ENCODE measurements around the gene HDAC4. TPM values are rescaled to one million over a fixed set of nuclear protein-coding genes. Genes with fewer than 3 reads are reported as not detected.

HDAC4 gene
- total and polyA plus RNA-seq, 7 donors: 7.9 to 329 (median 129) TPM

DNA sequence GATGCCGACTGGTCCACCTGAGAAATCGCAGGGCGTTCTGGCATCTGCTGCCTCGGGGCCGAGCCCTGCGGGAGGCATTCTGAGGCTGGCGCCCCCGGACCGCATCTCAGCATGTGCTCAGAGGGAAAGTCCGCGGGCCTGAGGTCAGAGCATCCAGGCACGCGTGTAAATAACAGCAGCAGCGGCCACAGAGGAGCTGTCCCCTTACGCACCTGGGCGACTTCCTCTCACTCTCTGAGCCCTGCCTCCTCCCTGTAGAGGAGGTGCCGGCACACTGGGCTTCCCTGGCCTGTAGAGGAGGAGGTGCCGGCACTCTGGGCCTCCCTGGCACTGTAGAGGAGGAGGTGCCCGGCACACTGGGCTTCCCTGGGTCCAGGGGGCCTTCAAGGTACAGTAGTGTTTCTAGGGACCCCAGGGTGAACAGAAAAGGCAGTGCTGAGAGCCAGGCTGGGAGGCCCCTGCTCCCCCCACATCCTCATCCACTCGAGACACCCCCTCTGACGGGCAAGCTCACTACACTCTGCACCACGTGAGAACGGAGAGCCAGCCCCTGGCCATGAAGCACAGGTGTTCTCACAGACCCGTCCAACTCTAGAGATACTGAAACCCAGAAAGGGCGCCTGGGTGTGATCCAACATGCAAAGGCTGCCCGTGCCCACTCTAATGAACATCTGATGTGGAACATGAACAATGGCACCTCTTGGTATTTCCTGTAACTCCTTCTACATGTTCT, 263.5 kb downstream of the HDAC4 start:
- ATAC-seq: peak in 1 of 4 donors; percentile 6
- Histone ChIP-seq H3K27ac (no peak overlapping the region), H3K4me3 (no peak overlapping the region), H3K4me1 (no peaks in the 10 kb centered on the region), H3K9me3 (no peaks in the 10 kb centered on the region), H3K36me3 (ENCODE audit: insufficient read depth in 1 of 2, low read depth in 1 of 2) (peaks cover 6 to 99% of the 10 kb centered on the region in 2 donors), H3K27me3 (ENCODE audit: insufficient read depth in 3 of 3, low read length in 2 of 3) (no peaks in the 10 kb centered on the region)
- WGBS, 3 donors: 85 to 89% (median 88%) methylated on average over 26 of the region's 26 CpGs
- DNase-seq: peak; percentile 13 to 46
- intact Hi-C loops (cut with DNase I): no loop called here
- TF ChIP-seq, protein P1, sequence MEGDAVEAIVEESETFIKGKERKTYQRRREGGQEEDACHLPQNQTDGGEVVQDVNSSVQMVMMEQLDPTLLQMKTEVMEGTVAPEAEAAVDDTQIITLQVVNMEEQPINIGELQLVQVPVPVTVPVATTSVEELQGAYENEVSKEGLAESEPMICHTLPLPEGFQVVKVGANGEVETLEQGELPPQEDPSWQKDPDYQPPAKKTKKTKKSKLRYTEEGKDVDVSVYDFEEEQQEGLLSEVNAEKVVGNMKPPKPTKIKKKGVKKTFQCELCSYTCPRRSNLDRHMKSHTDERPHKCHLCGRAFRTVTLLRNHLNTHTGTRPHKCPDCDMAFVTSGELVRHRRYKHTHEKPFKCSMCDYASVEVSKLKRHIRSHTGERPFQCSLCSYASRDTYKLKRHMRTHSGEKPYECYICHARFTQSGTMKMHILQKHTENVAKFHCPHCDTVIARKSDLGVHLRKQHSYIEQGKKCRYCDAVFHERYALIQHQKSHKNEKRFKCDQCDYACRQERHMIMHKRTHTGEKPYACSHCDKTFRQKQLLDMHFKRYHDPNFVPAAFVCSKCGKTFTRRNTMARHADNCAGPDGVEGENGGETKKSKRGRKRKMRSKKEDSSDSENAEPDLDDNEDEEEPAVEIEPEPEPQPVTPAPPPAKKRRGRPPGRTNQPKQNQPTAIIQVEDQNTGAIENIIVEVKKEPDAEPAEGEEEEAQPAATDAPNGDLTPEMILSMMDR (IDR thresholded peaks at IDR 0.05): no peak

DNA sequence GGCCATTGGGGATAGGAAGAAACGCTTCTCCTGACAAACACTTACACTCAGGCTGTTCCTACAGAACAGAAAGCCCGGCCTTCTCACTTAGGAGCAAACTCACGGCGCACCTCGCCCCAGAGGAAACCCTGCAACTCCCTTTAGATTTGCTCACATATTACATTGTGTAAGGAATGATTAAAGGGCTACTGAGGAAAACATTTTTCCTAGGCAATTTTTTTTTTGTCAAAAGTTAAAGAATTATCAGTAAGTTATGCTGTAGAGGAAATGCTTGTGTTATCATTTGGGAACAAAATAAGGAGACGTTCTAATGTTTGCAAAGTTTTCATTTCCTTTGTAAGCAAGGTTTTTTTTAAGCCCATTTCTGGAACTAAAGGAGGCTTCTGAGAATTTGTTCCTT, 264.1 kb downstream of the HDAC4 start:
- TF ChIP-seq, protein P1 (IDR thresholded peaks at IDR 0.05): no peak
- intact Hi-C loops (cut with DNase I): no loop called here
- no peaks in the 10 kb centered on the region for H3K9me3 ChIP-seq
- no peaks in the 10 kb centered on the region for H3K27me3 ChIP-seq (ENCODE audit: insufficient read depth in 3 of 3, low read length in 2 of 3)
- H3K36me3 ChIP-seq (ENCODE audit: insufficient read depth in 1 of 2, low read depth in 1 of 2): peaks cover 6 to 99% of the 10 kb centered on the region in 2 donors
- 92 to 97% (median 95%) methylated on average over 6 of the region's 6 CpGs for WGBS, 3 donors
- no peak overlapping the region for H3K4me3 ChIP-seq
- DNase-seq (no peak), ATAC-seq (no peak)
- no peak overlapping the region for H3K27ac ChIP-seq
- H3K4me1 ChIP-seq: no peaks in the 10 kb centered on the region

- DNase-seq (no peak), ATAC-seq (no peak)
- no peaks in the 10 kb centered on the region for H3K9me3 ChIP-seq
- H3K36me3 ChIP-seq (ENCODE audit: insufficient read depth in 1 of 2, low read depth in 1 of 2): peaks cover 6 to 99% of the 10 kb centered on the region in 2 donors
- WGBS, 3 donors: 92 to 96% (median 93%) methylated on average over 3 of the region's 3 CpGs
- H3K27ac ChIP-seq: no peak overlapping the region
- no peaks in the 10 kb centered on the region for H3K27me3 ChIP-seq (ENCODE audit: insufficient read depth in 3 of 3, low read length in 2 of 3)
- TF ChIP-seq, protein P1 (IDR thresholded peaks at IDR 0.05): no peak
- H3K4me3 ChIP-seq: no peak overlapping the region
- no peaks in the 10 kb centered on the region for H3K4me1 ChIP-seq
- intact Hi-C loops (cut with DNase I): no loop called here
Measured at GRCh38 chr2:239136203-239136602, 264.6 kb downstream of the HDAC4 start.

GRCh38 chr2:239135531-239135930, 265.3 kb downstream of the HDAC4 start:
- Histone ChIP-seq H3K9me3 (no peaks in the 10 kb centered on the region), H3K27ac (no peak overlapping the region), H3K27me3 (ENCODE audit: insufficient read depth in 3 of 3, low read length in 2 of 3) (no peaks in the 10 kb centered on the region), H3K4me3 (no peak overlapping the region), H3K4me1 (no peaks in the 10 kb centered on the region), H3K36me3 (ENCODE audit: insufficient read depth in 1 of 2, low read depth in 1 of 2) (peaks cover 6 to 99% of the 10 kb centered on the region in 2 donors)
- ATAC-seq (no peak), DNase-seq (no peak)
- 89 to 92% (median 91%) methylated on average over 10 of the region's 10 CpGs for WGBS, 3 donors
- intact Hi-C loops (cut with DNase I): no loop called here
- TF ChIP-seq, protein P1 (IDR thresholded peaks at IDR 0.05): no peak

Measured in psoas muscle (tissue), 8 donors.